Heart left ventricle (tissue), 13 donors: ENCODE results near the gene VAPB.

ENCODE experiments used
- CTCF ChIP-seq, 12 donors: fragments of 200-600 bp; sonication (generic) in 4 of 12; IDR thresholded peaks; one replicate each; pipeline versions ENCODE4 v1.5.0 to v1.8.0; 2018 to 2022; ENCODE audit warnings: antibody characterized with exemption in 12 of 12, mild to moderate bottlenecking in 5 of 12
- POLR2A ChIP-seq, 2 donors: fragments of 450-650 bp; IDR thresholded peaks; one replicate each; pipeline ENCODE4 v1.6.1; 2017; ENCODE audit warnings: antibody characterized with exemption in 2 of 2, mild to moderate bottlenecking in 2 of 2, moderate library complexity in 2 of 2
- donor health status: ischemic (EF 13 %, LVEDD 7.1; RV severe dilation, severe dysfunction).
- donor health status: DM: no; HTN: yes; CAD: no.
- donor health status: DM: no; HTN: no; CAD: no.
- donor health status: ischemic (EF 25% LVEDD 6.9; RV normal size, moderate dysfunction).
- donor health status: ischemic (EF 25% LVEDD 5.7; RV mildly dilated, moderate dysfunction).
- donor health status: ischemic (EF 35%, LVEDD 5.7; RV mildly dilated, moderate dysfunction).
- donor health status: nonischemic (EF 11% LVEDD 7.7; RV severe dilation, severe dysfunction).
- donor health status: DM: yes; HTN: yes; CAD: no.
- donor health status: PGD.
- donor health status: ischemic (EF 29% LVEDD 5.4; RV normal size, mild dysfunction).
- donor health status: nonischemic (EF 23%, LVEDD 6.1; RV moderate dilation, normal function).

- TF ChIP-seq POLR2A (IDR thresholded peaks at IDR 0.05), result no peak
- TF ChIP-seq CTCF (IDR thresholded peaks at IDR 0.05), result no peak
Measured at GRCh38 chr20:58436868-58437645, 48.0 kb downstream of the VAPB start.
